Mesodermal cell (in vitro differentiated cells): ENCODE data around the gene F8A3. TPM values are rescaled to one million over a fixed set of nuclear protein-coding genes. Genes with fewer than 3 reads are reported as not detected.
"Not testable (repeated sequence)": the region's sequence is repeated elsewhere in the genome, so short reads cannot be mapped to it uniquely, and the experiment has no call there.

ENCODE experiments used
- H3K27ac ChIP-seq: 2 replicates; pipeline ENCODE4 v1.7.0; 2013; ENCODE audit warnings: mild to moderate bottlenecking, low read depth, low read length, moderate library complexity; ENCODE audit not compliant: severe bottlenecking
- H3K36me3 ChIP-seq: 2 replicates; pipeline ENCODE4 v1.7.1; 2013; ENCODE audit warnings: mild to moderate bottlenecking, low read length, moderate library complexity; ENCODE audit not compliant: control insufficient read depth, insufficient read depth
- H3K4me1 ChIP-seq: one replicate; pipeline ENCODE4 v1.7.1; 2013; ENCODE audit warnings: mild to moderate bottlenecking, low read length; ENCODE audit not compliant: insufficient read depth, control insufficient read depth, poor library complexity, severe bottlenecking
- H3K4me3 ChIP-seq: 2 replicates; pipeline ENCODE4 v1.7.0; 2013; ENCODE audit warnings: low read length, control low read depth, mild to moderate bottlenecking; ENCODE audit not compliant: insufficient read depth, poor library complexity, severe bottlenecking; ENCODE audit errors: extremely low read depth
- H3K9me3 ChIP-seq: 2 replicates; pipeline ENCODE4 v1.7.1; 2013; ENCODE audit warnings: mild to moderate bottlenecking, low read length, moderate library complexity; ENCODE audit not compliant: control insufficient read depth
- WGBS, 2 experiments: methylation state at CpG; one replicate each; pipeline ENCODE4 v1.1.5; 2013; ENCODE audit warnings: missing lambda C conversion rate in 2 of 2; ENCODE audit not compliant: insufficient coverage in 2 of 2; 5-methylcytosine and 5-hydroxymethylcytosine counted together
- polyA plus RNA-seq, 2 experiments: library from polyadenylated mRNA; stranded (reverse); fragments of 50-300 nt; gene quantifications; one replicate each; pipeline ENCODE4 v1.2.3, GENCODE V29; 2013

The F8A3 gene
- not detected for polyA plus RNA-seq (2013, experiment 1 of 2)
- 0.66 TPM for polyA plus RNA-seq (2013, experiment 2 of 2)

- not testable (repeated sequence) for H3K36me3 ChIP-seq, H3K9me3 ChIP-seq, H3K4me3 ChIP-seq, H3K27ac ChIP-seq, H3K4me1 ChIP-seq
- no CpG with 5 or more reads among the region's 51 CpGs for WGBS, 2 experiments
Measured at GRCh38 chrX:155458471-155458870, at the start of gene F8A3. Gene F8A3, minus strand, starts transcription at chrX:155458620. Its CDS starts 20 bp downstream, at chrX:155458600.

- H3K36me3 ChIP-seq = peaks cover 11% of the 10 kb centered on the region
- H3K27ac ChIP-seq = no peak overlapping the region
- H3K4me3 ChIP-seq = no peak overlapping the region
- H3K4me1 ChIP-seq = no peaks in the 10 kb centered on the region
- no peaks in the 10 kb centered on the region for H3K9me3 ChIP-seq
Measured at GRCh38 chrX:155505296-155505695, 46.9 kb upstream of the F8A3 start.

GRCh38 chrX:155495134-155495533, 36.7 kb upstream of the F8A3 start:
- not testable (repeated sequence) for H3K27ac ChIP-seq, H3K4me3 ChIP-seq, H3K9me3 ChIP-seq, H3K4me1 ChIP-seq, H3K36me3 ChIP-seq
- WGBS, 2 experiments = no CpG with 5 or more reads among the region's 2 CpGs

DNA sequence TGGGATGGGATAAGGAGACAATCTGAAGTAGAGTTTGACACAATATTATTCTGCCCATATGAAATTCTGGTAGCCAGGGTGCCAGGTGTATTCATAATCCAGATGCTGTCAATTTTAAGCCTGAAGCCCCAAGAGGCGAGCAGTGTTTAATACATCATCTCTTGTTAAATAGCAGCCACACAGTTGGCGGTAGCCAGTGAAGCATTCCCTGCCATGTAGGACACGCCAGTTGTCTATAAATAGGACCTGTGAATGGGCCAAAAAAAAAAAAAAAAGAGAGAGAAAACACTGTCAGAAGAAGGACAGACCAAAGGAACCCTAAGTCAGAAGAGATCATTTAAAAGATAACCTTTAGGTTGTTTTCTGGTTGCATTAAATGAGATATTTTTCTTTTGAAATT, 33.0 kb upstream of the F8A3 start:
- not testable (repeated sequence) for H3K27ac ChIP-seq

GRCh38 chrX:155477136-155477535, 18.7 kb upstream of the F8A3 start:
- not testable (repeated sequence) for H3K9me3 ChIP-seq, H3K4me3 ChIP-seq, H3K4me1 ChIP-seq, H3K36me3 ChIP-seq, H3K27ac ChIP-seq
- no CpG with 5 or more reads among the region's 7 CpGs for WGBS, 2 experiments

More for the DNA sequence above, 33.0 kb upstream of the F8A3 start:
- no CpG with 5 or more reads among the region's 3 CpGs for WGBS, 2 experiments
- H3K4me3 ChIP-seq, H3K36me3 ChIP-seq, H3K4me1 ChIP-seq, H3K9me3 ChIP-seq: not testable (repeated sequence)

GRCh38 chrX:155466269-155466938, 8.0 kb upstream of the F8A3 start:
- H3K36me3 ChIP-seq, H3K4me3 ChIP-seq, H3K27ac ChIP-seq, H3K9me3 ChIP-seq, H3K4me1 ChIP-seq: not testable (repeated sequence)
- no CpG with 5 or more reads among the region's 9 CpGs for WGBS, 2 experiments

- H3K36me3 ChIP-seq, H3K27ac ChIP-seq, H3K4me3 ChIP-seq, H3K4me1 ChIP-seq, H3K9me3 ChIP-seq: not testable (repeated sequence)
- no CpG with 5 or more reads among the region's 8 CpGs for WGBS, 2 experiments
Measured at GRCh38 chrX:155460501-155460900, 2.1 kb upstream of the F8A3 start.

DNA sequence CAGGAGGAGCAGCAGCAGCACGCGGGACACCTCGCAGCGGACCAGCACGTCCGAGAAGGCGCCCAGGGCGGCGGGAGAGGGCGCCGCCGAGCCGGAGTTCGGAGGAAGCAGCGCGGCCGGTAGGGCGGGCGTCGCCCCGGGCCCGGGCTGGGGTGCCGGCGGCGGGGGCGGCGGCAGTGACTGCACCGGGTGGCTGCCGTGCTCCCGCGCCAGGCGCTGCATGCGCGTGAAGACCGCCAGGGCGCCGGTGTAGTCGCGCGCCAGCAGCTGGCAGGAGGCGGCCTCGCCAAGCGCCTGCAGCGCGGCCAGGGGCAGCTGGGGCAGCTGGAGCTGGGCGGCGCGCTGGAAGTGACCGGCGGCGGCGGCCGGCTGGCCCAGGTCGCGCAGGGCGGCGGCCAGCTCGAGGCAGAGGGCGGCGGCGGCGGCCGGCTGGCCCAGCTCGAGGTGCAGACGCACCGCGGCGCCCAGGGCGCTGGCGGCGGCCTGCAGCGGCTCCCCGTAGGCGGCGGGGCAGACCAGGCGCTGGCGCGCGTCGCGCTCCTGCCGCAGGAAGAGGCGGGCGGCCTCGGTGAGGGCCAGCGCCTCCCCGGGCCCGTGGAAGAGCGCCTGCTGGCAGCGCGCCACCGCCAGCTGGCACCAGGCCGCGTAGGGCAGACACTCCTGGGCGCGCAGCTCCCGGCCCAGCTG, 516 bp downstream of the F8A3 start:
- H3K9me3 ChIP-seq, H3K4me1 ChIP-seq, H3K36me3 ChIP-seq, H3K27ac ChIP-seq, H3K4me3 ChIP-seq: not testable (repeated sequence)
- no CpG with 5 or more reads among the region's 97 CpGs for WGBS, 2 experiments

- Histone ChIP-seq H3K27ac (no peak overlapping the region), H3K9me3 (no peaks in the 10 kb centered on the region), H3K36me3 (no peaks in the 10 kb centered on the region), H3K4me3 (no peak overlapping the region), H3K4me1 (no peaks in the 10 kb centered on the region)
Measured at GRCh38 chrX:155441097-155441496, 17.3 kb downstream of the F8A3 start.

- Histone ChIP-seq H3K9me3 (no peaks in the 10 kb centered on the region), H3K4me3 (no peak overlapping the region), H3K36me3 (no peaks in the 10 kb centered on the region), H3K4me1 (no peaks in the 10 kb centered on the region), H3K27ac (no peak overlapping the region)
- 100% methylated on average over 2 of the region's 2 CpGs; no CpG with 5 or more reads in 1 of the 2 experiments for WGBS, 2 experiments
Measured at GRCh38 chrX:155435744-155436112, 22.7 kb downstream of the F8A3 start.

DNA sequence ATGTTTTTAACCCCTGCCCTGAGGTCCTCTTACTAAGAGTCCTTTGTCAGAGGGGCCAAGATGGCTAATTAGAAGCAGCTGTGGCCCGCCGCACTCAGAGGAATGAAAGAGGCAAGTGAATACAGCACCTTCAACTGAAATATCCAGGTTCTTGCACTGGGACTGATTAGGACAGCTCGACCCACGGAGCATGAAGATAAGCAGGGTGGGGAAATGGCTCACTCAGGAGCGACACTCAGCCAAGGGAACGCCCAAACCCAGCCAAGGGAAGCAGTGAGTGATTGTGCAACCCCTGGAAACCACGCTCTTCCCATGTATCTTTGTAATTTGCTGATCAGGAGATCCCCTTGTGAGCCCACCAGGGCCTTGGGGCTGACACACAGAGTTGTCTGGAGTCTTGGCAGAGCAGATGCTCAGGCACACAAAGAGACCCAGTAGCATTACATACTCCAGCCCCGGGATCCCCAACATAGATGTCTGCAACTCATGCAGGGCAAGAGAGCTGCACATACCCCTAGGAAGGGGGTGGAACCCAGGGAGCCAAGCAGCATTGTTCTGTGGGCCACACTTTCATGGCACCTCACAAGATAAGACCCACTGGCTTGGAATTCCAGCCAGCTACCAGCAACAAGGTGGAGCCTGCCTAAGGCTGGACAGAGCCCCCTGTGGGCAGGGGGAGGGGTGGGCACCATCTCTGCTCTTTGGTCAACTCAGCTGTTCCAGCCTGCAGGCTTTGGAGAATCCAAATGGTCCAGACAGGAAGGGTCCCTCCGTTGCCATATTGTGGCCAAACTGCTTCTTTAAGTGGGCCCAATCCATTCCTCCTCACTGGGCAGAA, 23.3 kb downstream of the F8A3 start:
- H3K36me3 ChIP-seq = no peaks in the 10 kb centered on the region
- no peaks in the 10 kb centered on the region for H3K4me1 ChIP-seq
- no peaks in the 10 kb centered on the region for H3K9me3 ChIP-seq
- H3K27ac ChIP-seq = no peak overlapping the region
- WGBS, 2 experiments = 92 to 100% methylated on average over 1 to 5 of the region's 9 CpGs
- H3K4me3 ChIP-seq = no peak overlapping the region
